GM12878 (cell line): Measurements from ENCODE around the gene ERN1.

ENCODE experiments used
- MYC ChIP-seq: IDR thresholded peaks from 2 replicates; pipeline ENCODE4 v1.6.1; 2011; ENCODE audit warnings: mild to moderate bottlenecking, low read length, moderate library complexity, inconsistent platforms; ENCODE audit not compliant: insufficient read depth, insufficient replicate concordance, insufficient read length, severe bottlenecking
- RFX5 ChIP-seq: IDR thresholded peaks from 2 replicates; pipeline ENCODE4 v1.6.1; 2011; ENCODE audit warnings: low read depth, low read length, improper control_type of control experiment
- ZNF24 ChIP-seq: fragments of 450-650 bp; IDR thresholded peaks from 2 replicates; pipeline ENCODE4 v1.6.1; 2017; ENCODE audit warnings: antibody characterized with exemption, mild to moderate bottlenecking

- no peak for TF ChIP-seq MYC
- TF ChIP-seq ZNF24: no peak
- TF ChIP-seq RFX5: no peak
Observed at GRCh38 chr17:64039106-64039400, 90.9 kb downstream of the ERN1 start.
